HepG2 (cell line): ENCODE data around the gene FAF1. TPM values are rescaled to one million over a fixed set of nuclear protein-coding genes. Genes with fewer than 3 reads are reported as not detected.

Experiments
- ATAC-seq: fragments of 200-7000 bp; cut with Tn5 transposase; 3 replicates; pipeline ENCODE4 v1.9.1; 2020; ENCODE audit warnings: mild to moderate bottlenecking, moderate library complexity
- BruUV-seq: library from RNA; stranded (reverse); fragments of 400-500 nt; replicated peaks from 2 replicates; lab custom pipeline; 2021; lab: Mats Ljungman, UMichigan
- CTCF ChIA-PET: fragments of 300-600 bp; formaldehyde crosslinking; extraction: SDS; loops from one replicate; lab custom pipeline; 2021; ENCODE audit warnings: low total read pairs, inconsistent platforms, low intra/inter-chr PET ratio; lab: Yijun Ruan, JAX
- POLR2A ChIA-PET: fragments of 350-600 bp; sonication (Branson Sonifier 250); formaldehyde crosslinking; loops from one replicate; lab custom pipeline; 2020; ENCODE audit warnings: antibody characterized with exemption, inconsistent platforms; lab: Yijun Ruan, JAX
- DNase-seq: peaks from one replicate; pipeline ENCODE4 v3.0.0-alpha.2; 2015; ENCODE audit warnings: low spot score
- FAIRE-seq: peaks from 3 replicates; lab custom pipeline; 2011; peaks lifted over from hg19 to GRCh38; lab: Jason Lieb, UNC
- H2AFZ ChIP-seq: one replicate; pipeline ENCODE4 v1.6.1; 2011; ENCODE audit warnings: low read length, inconsistent platforms
- H3K27ac ChIP-seq: fragments of 300-600 bp; 3 replicates; pipeline ENCODE4 v1.8.0; 2011; ENCODE audit warnings: mixed run types, mild to moderate bottlenecking, mixed read lengths, low read length, inconsistent platforms; ENCODE audit not compliant: insufficient read depth; ENCODE audit errors: extremely low read length
- H3K27me3 ChIP-seq, 2 experiments: fragments of 200-600 bp in 1 of 2; 2 replicates in 1 of 2; 3 replicates in 1 of 2; pipeline versions ENCODE4 v1.6.0 to v1.8.0; 2011; ENCODE audit warnings: low read length in 2 of 2, mild to moderate bottlenecking in 2 of 2, moderate library complexity in 2 of 2, inconsistent platforms in 1 of 2; ENCODE audit not compliant: insufficient read depth in 2 of 2, control insufficient read depth in 1 of 2
- H3K36me3 ChIP-seq, 2 experiments: fragments of 200-600 bp in 1 of 2; replicated peaks in 1 of 2; 2 replicates in 1 of 2; 3 replicates in 1 of 2; pipeline versions ENCODE4 v1.5.1 to v1.8.0; 2011; ENCODE audit warnings: low read length in 2 of 2, inconsistent platforms in 1 of 2; ENCODE audit not compliant: insufficient read depth in 2 of 2, control insufficient read depth in 1 of 2
- H3K4me1 ChIP-seq: 2 replicates; pipeline ENCODE4 v1.5.1; 2012; ENCODE audit warnings: low read length, inconsistent platforms; ENCODE audit not compliant: insufficient read depth
- H3K4me2 ChIP-seq: 2 replicates; pipeline ENCODE4 v1.6.0; 2011; ENCODE audit warnings: low read depth, low read length, inconsistent platforms
- H3K4me3 ChIP-seq, 3 experiments: fragments of 200-600 bp in 1 of 3; sonication (generic), shearing (Covaris generic) in 1 of 3; replicated peaks in 1 of 3; 2 replicates each; pipeline ENCODE4 v1.5.1; 2011 to 2016; ENCODE audit warnings: low read length in 3 of 3, inconsistent platforms in 2 of 3, low read depth in 2 of 3, mild to moderate bottlenecking in 2 of 3, control low read depth in 1 of 3, mixed read lengths in 1 of 3; ENCODE audit not compliant: insufficient read depth in 1 of 3
- H3K79me2 ChIP-seq: one replicate; pipeline ENCODE4 v1.6.1; 2011; ENCODE audit warnings: low read length, inconsistent platforms; ENCODE audit not compliant: insufficient read depth
- H3K9ac ChIP-seq: 2 replicates; pipeline ENCODE4 v1.6.0; 2011; ENCODE audit warnings: mild to moderate bottlenecking, low read depth, low read length, inconsistent platforms; ENCODE audit not compliant: insufficient read depth
- H3K9me3 ChIP-seq: 2 replicates; pipeline ENCODE4 v1.5.1; 2012; ENCODE audit warnings: mild to moderate bottlenecking, low read length
- H4K20me1 ChIP-seq: 2 replicates; pipeline ENCODE4 v1.6.0; 2011; ENCODE audit warnings: inconsistent platforms, mild to moderate bottlenecking, low read length, moderate library complexity; ENCODE audit not compliant: insufficient read depth
- AHDC1 ChIP-seq: sonication (generic); formaldehyde crosslinking; IDR thresholded peaks from 2 replicates; pipeline ENCODE4 v1.5.1; 2020; ENCODE audit warnings: mild to moderate bottlenecking, missing genetic modification reagents, borderline replicate concordance
- ETV6 ChIP-seq: sonication (generic); formaldehyde crosslinking; conservative IDR thresholded peaks from 2 replicates; pipeline ENCODE4 v1.4.0; 2020; ENCODE audit warnings: missing genetic modification reagents
- FOXJ3 ChIP-seq: sonication (generic); formaldehyde crosslinking; IDR thresholded peaks from 2 replicates; pipeline ENCODE4 v1.4.0; 2020; ENCODE audit warnings: missing genetic modification reagents, mild to moderate bottlenecking, borderline replicate concordance
- HNF1B ChIP-seq: sonication (generic); formaldehyde crosslinking; IDR thresholded peaks from 2 replicates; pipeline ENCODE4 v1.5.1; 2020; ENCODE audit warnings: mild to moderate bottlenecking, moderate library complexity, missing genetic modification reagents
- JUN ChIP-seq: sonication (generic); formaldehyde crosslinking; IDR thresholded peaks from 2 replicates; pipeline ENCODE4 v1.4.0; 2020; ENCODE audit warnings: mild to moderate bottlenecking, missing genetic modification reagents
- MED1 ChIP-seq: sonication (generic); formaldehyde crosslinking; IDR thresholded peaks from 2 replicates; pipeline ENCODE4 v1.4.0; 2020; ENCODE audit warnings: missing genetic modification reagents
- MEIS2 ChIP-seq: sonication (generic); formaldehyde crosslinking; IDR thresholded peaks from 2 replicates; pipeline ENCODE4 v1.9.0; 2021; ENCODE audit warnings: mild to moderate bottlenecking, missing genetic modification reagents
- PCBP2 ChIP-seq: fragments of 200-400 bp; formaldehyde crosslinking; optimal IDR thresholded peaks from 2 replicates; pipeline ENCODE3; 2018; ENCODE audit warnings: low read length, low read depth; ENCODE audit not compliant: poor library complexity, severe bottlenecking
- SP140L ChIP-seq: sonication (generic); formaldehyde crosslinking; IDR thresholded peaks from 2 replicates; pipeline ENCODE4 v1.4.0; 2020; ENCODE audit warnings: missing genetic modification reagents, borderline replicate concordance
- THAP8 ChIP-seq: sonication (generic); formaldehyde crosslinking; IDR thresholded peaks from 2 replicates; pipeline ENCODE4 v1.5.1; 2020; ENCODE audit warnings: missing genetic modification reagents, mild to moderate bottlenecking, borderline replicate concordance
- ZNF331 ChIP-seq: sonication (generic); formaldehyde crosslinking; IDR thresholded peaks from 2 replicates; pipeline ENCODE4 v1.4.0; 2020; ENCODE audit warnings: missing genetic modification reagents
- ZNF446 ChIP-seq: sonication (generic); formaldehyde crosslinking; IDR thresholded peaks from 2 replicates; pipeline ENCODE4 v1.5.0; 2020; ENCODE audit warnings: mild to moderate bottlenecking, missing genetic modification reagents
- ZNF552 ChIP-seq: sonication (generic); formaldehyde crosslinking; IDR thresholded peaks from 2 replicates; pipeline ENCODE4 v1.9.0; 2022; ENCODE audit warnings: missing genetic modification reagents, mild to moderate bottlenecking, borderline replicate concordance
- ZNF691 ChIP-seq: sonication (generic); formaldehyde crosslinking; IDR thresholded peaks from 2 replicates; pipeline ENCODE4 v1.4.0; 2020; ENCODE audit warnings: missing genetic modification reagents, low read depth, mild to moderate bottlenecking, borderline replicate concordance
- WGBS: methylation state at CpG from one replicate; pipeline ENCODE4 v1.1.6; 2017; ENCODE audit warnings: low lambda C conversion rate; 5-methylcytosine and 5-hydroxymethylcytosine counted together
- in situ Hi-C: cut with HindIII; loops from 2 replicates; pipeline ENCODE4 v1.10.0; 2017; ENCODE audit warnings: low pct_unique_long_range_greater_than_20kb; ENCODE audit not compliant: extremely low pct_ligation_motif_present
- intact Hi-C: fragments of 100-400 bp; cut with micrococcal nuclease; formaldehyde crosslinking; loops from one replicate; pipeline ENCODE4 v1.10.0; 2022; ENCODE audit not compliant: unreplicated experiment
- polyA plus RNA-seq, 8 experiments: library from polyadenylated mRNA; depleted of rRNA in 3 of 8; stranded (reverse) in 7 of 8; unstranded in 1 of 8; fragments of >200 nt; fragmentation: Illumina TruSeq in 4 of 8; extraction: Trizol in 4 of 8; gene quantifications; 2 replicates each; pipeline versions ENCODE4 v1.2.1 to v1.2.3, GENCODE V29; 2011 to 2016; ENCODE audit warnings: low read depth in 4 of 8, missing spikeins in 1 of 8, mixed read lengths in 1 of 8; ENCODE audit not compliant: insufficient read depth in 1 of 8
- total RNA-seq, 5 experiments: library from RNA; depleted of rRNA; stranded (reverse); fragments of >200 nt; fragmentation: Illumina TruSeq; extraction: Trizol; gene quantifications; 2 replicates each; pipeline ENCODE4 v1.2.3, GENCODE V29; 2016; ENCODE audit warnings: low read depth in 1 of 5

Gene FAF1
- total and polyA plus RNA-seq, 2 of the 13 experiments (the other 11 are each of a cell fraction or from before 2014, with no cell fraction given), result 19.4 to 63.3 TPM

GRCh38 chr1:50894340-50894739 is 65.7 kb downstream of the FAF1 start (continued):
- TF ChIP-seq AHDC1 (CRISPR knock-in tag) (no peak), ETV6 (no peak)
- TF ChIP-seq, all 625 proteins: peak for 0

- H3K4me1 ChIP-seq, result no peaks in the 10 kb centered on the region
- intact Hi-C loops, result no loop called here
- ChIA-PET CTCF (no interaction called here), POLR2A (no interaction called here)
- H3K36me3 ChIP-seq, result peaks cover 0 to 4% of the 10 kb centered on the region in 2 experiments; a peak in 1 of 5 replicates
- no peak overlapping the region for H3K27ac ChIP-seq
- no peak for FAIRE-seq
- H3K79me2 ChIP-seq, result peaks cover 11% of the 10 kb centered on the region
- in situ Hi-C loops, result no loop called here
- H3K4me3 ChIP-seq, result no peak overlapping the region
- WGBS, result 100% methylated on average over 1 of the region's 1 CpG
- no peak overlapping the region for H2AFZ ChIP-seq
- H4K20me1 ChIP-seq, result no peaks in the 10 kb centered on the region
- H3K9me3 ChIP-seq, result no peaks in the 10 kb centered on the region
- no peak for DNase-seq
- no peak for ATAC-seq
- H3K4me2 ChIP-seq, result no peak overlapping the region
- H3K27me3 ChIP-seq, result no peaks in the 10 kb centered on the region
- BruUV-seq, result no TSS peak
- H3K9ac ChIP-seq, result no peak overlapping the region
- TF ChIP-seq ZNF446, result no peak
- TF ChIP-seq MEIS2 (CRISPR knock-in tag), result no peak
- no peak for TF ChIP-seq HNF1B (CRISPR knock-in tag)
- TF ChIP-seq JUN (CRISPR knock-in tag), result no peak
- no peak for TF ChIP-seq THAP8 (CRISPR knock-in tag)
- no peak for TF ChIP-seq ZNF552 (CRISPR knock-in tag)
- no peak for TF ChIP-seq PCBP2
- TF ChIP-seq ZNF331, result no peak
- TF ChIP-seq FOXJ3 (CRISPR knock-in tag), result no peak
- TF ChIP-seq ZNF691 (CRISPR knock-in tag), result no peak
- no peak for TF ChIP-seq SP140L (CRISPR knock-in tag)
- no peak for TF ChIP-seq MED1 (CRISPR knock-in tag)
Measured at GRCh38 chr1:50893466-50893865, 66.6 kb downstream of the FAF1 start.
